ENCODE measurements around the gene SAMD4A. TPM values are rescaled to one million over a fixed set of nuclear protein-coding genes. Genes with fewer than 3 reads are reported as not detected.

Gene SAMD4A
- total and polyA plus RNA-seq, 11 donors: 45.0 to 247 (median 138) TPM

- no peak overlapping the region for H3K4me3 ChIP-seq
- H3K27ac ChIP-seq: peak overlapping the region in 5 of 12 donors; percentile 15 to 45 (median 43)
- 79 to 86% (median 81%) methylated on average over 12 of the region's 12 CpGs for WGBS, 4 donors
- DNase-seq: no peak
- peaks cover 0 to 44% (median 15%) of the 10 kb centered on the region in 12 donors for H3K4me1 ChIP-seq
- no peak for TF ChIP-seq POLR2A (IDR thresholded peaks at IDR 0.05)
- TF ChIP-seq CTCF (IDR thresholded peaks at IDR 0.05): no peak
- ATAC-seq: no peak
- intact Hi-C loops (cut with DNase I): no loop called here
- no peaks in the 10 kb centered on the region for H3K27me3 ChIP-seq
- peaks cover 0 to 2% (median 0%) of the 10 kb centered on the region in 9 donors for H3K36me3 ChIP-seq
- H3K9me3 ChIP-seq: peaks cover 0 to 8% (median 0%) of the 10 kb centered on the region in 12 donors
Observed at GRCh38 chr14:54610051-54610977, 43.4 kb downstream of the SAMD4A start.

GRCh38 chr14:54614296-54614695 lies 47.4 kb downstream of the SAMD4A start:
- no peak for ATAC-seq
- no peak overlapping the region for H3K4me3 ChIP-seq
- H3K4me1 ChIP-seq: peaks cover 0 to 33% (median 16%) of the 10 kb centered on the region in 12 donors
- TF ChIP-seq CTCF (IDR thresholded peaks at IDR 0.05): no peak
- no peak for TF ChIP-seq POLR2A (IDR thresholded peaks at IDR 0.05)
- no peak for DNase-seq
- peaks cover 0 to 17% (median 0%) of the 10 kb centered on the region in 12 donors for H3K9me3 ChIP-seq
- H3K27me3 ChIP-seq: no peaks in the 10 kb centered on the region
- WGBS, 4 donors: 62 to 72% (median 66%) methylated on average over 3 of the region's 3 CpGs
- intact Hi-C loops (cut with DNase I): no loop called here
- H3K36me3 ChIP-seq: peaks cover 0 to 2% (median 0%) of the 10 kb centered on the region in 9 donors
- no peak overlapping the region for H3K27ac ChIP-seq

- intact Hi-C loops (cut with DNase I): no loop called here
- no peak overlapping the region for H3K4me3 ChIP-seq
- H3K4me1 ChIP-seq: peaks cover 0 to 34% (median 3%) of the 10 kb centered on the region in 12 donors
- H3K27me3 ChIP-seq: no peaks in the 10 kb centered on the region
- no peak for DNase-seq
- TF ChIP-seq POLR2A (IDR thresholded peaks at IDR 0.05) (no peak), CTCF (IDR thresholded peaks at IDR 0.05) (no peak)
- 83 to 90% (median 87%) methylated on average over 3 of the region's 3 CpGs for WGBS, 4 donors
- no peak overlapping the region for H3K27ac ChIP-seq
- peaks cover 0 to 20% (median 0%) of the 10 kb centered on the region in 12 donors for H3K9me3 ChIP-seq
- H3K36me3 ChIP-seq: no peaks in the 10 kb centered on the region
- ATAC-seq: no peak
Observed at GRCh38 chr14:54617467-54617866, 50.5 kb downstream of the SAMD4A start.

GRCh38 chr14:54621686-54622085 lies 54.8 kb downstream of the SAMD4A start:
- Histone ChIP-seq H3K36me3 (no peaks in the 10 kb centered on the region), H3K27ac (no peak overlapping the region), H3K4me1 (peaks cover 3 to 52% (median 23%) of the 10 kb centered on the region in 12 donors), H3K27me3 (no peaks in the 10 kb centered on the region), H3K9me3 (peaks cover 0 to 20% (median 0%) of the 10 kb centered on the region in 12 donors), H3K4me3 (no peak overlapping the region)
- intact Hi-C loops (cut with DNase I): loop anchor here in 3 of 10 donors (5.0 to 10.0 kb wide), 2 partner anchors 34 to 47 kb away; no protein-coding TSS in a partner anchor
- TF ChIP-seq POLR2A (IDR thresholded peaks at IDR 0.05) (no peak), CTCF (IDR thresholded peaks at IDR 0.05) (no peak)
- ATAC-seq: no peak
- DNase-seq: no peak
